HPDE6-E6E7 (cell line): ENCODE data around the gene MCCC2.
"Not testable (repeated sequence)": the region's sequence is repeated elsewhere in the genome, so short reads cannot be mapped to it uniquely, and the experiment has no call there.

Experiments used
- DNase-seq: peaks from one replicate; pipeline ENCODE4 v3.0.0; 2011; ENCODE audit warnings: missing footprints; ENCODE audit errors: extremely low spot score

The MCCC2 gene

GRCh38 chr5:71597001-71597400 is 9.9 kb downstream of the MCCC2 start:
- DNase-seq: no peak

- no peak for DNase-seq
Measured at GRCh38 chr5:71600783-71601182, 13.6 kb downstream of the MCCC2 start.

GRCh38 chr5:71601222-71602026 is 14.3 kb downstream of the MCCC2 start:
- peak; percentile 92 for DNase-seq

GRCh38 chr5:71609916-71610315 is 22.8 kb downstream of the MCCC2 start:
- not testable (repeated sequence) for DNase-seq

- no peak for DNase-seq
Measured at GRCh38 chr5:71615809-71616208, 28.7 kb downstream of the MCCC2 start.

GRCh38 chr5:71620630-71621029 is 33.5 kb downstream of the MCCC2 start:
- DNase-seq: no peak

- no peak for DNase-seq
Measured at GRCh38 chr5:71621268-71621667, 34.1 kb downstream of the MCCC2 start.

GRCh38 chr5:71621741-71622140 is 34.6 kb downstream of the MCCC2 start:
- no peak for DNase-seq

GRCh38 chr5:71623221-71623794 is 36.2 kb downstream of the MCCC2 start:
- no peak for DNase-seq

- no peak for DNase-seq
Measured at GRCh38 chr5:71629950-71630349, 42.8 kb downstream of the MCCC2 start.

- no peak for DNase-seq
Measured at GRCh38 chr5:71631070-71631469, 43.9 kb downstream of the MCCC2 start.

GRCh38 chr5:71632168-71632567 is 45.0 kb downstream of the MCCC2 start:
- no peak for DNase-seq

GRCh38 chr5:71633255-71634155 is 46.4 kb downstream of the MCCC2 start:
- no peak for DNase-seq

- DNase-seq: no peak
Measured at GRCh38 chr5:71637133-71637532, 50.0 kb downstream of the MCCC2 start.

- DNase-seq: no peak
Measured at GRCh38 chr5:71640408-71640807, 53.3 kb downstream of the MCCC2 start.

GRCh38 chr5:71645030-71645429 is 57.9 kb downstream of the MCCC2 start:
- no peak for DNase-seq

GRCh38 chr5:71650940-71651339 is 63.8 kb downstream of the MCCC2 start:
- not testable (repeated sequence) for DNase-seq

GRCh38 chr5:71651579-71651978 is 64.4 kb downstream of the MCCC2 start:
- no peak for DNase-seq

- DNase-seq: no peak
Measured at GRCh38 chr5:71652349-71652748, 65.2 kb downstream of the MCCC2 start.

GRCh38 chr5:71652803-71653543 is 65.8 kb downstream of the MCCC2 start:
- no peak for DNase-seq

- DNase-seq: no peak
Measured at GRCh38 chr5:71658916-71659662, 71.9 kb downstream of the MCCC2 start.
